ENCODE data around the gene THOC6. TPM values are rescaled to one million over a fixed set of nuclear protein-coding genes. Genes with fewer than 3 reads are reported as not detected.

THOC6 gene
- total RNA-seq, 1 donor from 2014 or later: 17.0 TPM

DNA sequence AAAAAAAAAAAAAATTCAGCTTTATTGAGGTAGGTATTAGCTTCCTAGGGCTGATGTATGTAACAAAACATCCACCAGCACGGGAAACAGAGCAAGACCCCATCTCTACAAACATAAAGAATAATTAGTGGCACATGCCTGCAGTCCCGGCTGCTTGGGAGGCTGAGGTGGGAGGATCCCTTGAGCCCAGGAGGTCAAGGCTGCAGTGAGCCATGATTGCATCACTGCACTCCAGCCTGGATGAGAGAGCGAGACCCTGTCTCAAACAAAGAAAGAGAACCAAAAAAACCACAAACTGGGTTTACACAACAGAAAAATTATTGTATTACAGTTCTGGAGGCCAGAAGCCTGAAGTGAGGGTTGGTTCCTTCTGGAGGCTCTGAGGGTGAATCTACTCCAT, 18.5 kb downstream of the THOC6 start:
- Histone ChIP-seq H3K36me3 (ENCODE audit: control insufficient read depth, insufficient read depth, low read length) (no peaks in the 10 kb centered on the region), H3K27me3 (ENCODE audit: control insufficient read depth, insufficient read depth, low read length) (peaks cover 50% of the 10 kb centered on the region), H3K4me3 (ENCODE audit: low read depth, low read length) (no peak overlapping the region)
- TF ChIP-seq, protein P1, sequence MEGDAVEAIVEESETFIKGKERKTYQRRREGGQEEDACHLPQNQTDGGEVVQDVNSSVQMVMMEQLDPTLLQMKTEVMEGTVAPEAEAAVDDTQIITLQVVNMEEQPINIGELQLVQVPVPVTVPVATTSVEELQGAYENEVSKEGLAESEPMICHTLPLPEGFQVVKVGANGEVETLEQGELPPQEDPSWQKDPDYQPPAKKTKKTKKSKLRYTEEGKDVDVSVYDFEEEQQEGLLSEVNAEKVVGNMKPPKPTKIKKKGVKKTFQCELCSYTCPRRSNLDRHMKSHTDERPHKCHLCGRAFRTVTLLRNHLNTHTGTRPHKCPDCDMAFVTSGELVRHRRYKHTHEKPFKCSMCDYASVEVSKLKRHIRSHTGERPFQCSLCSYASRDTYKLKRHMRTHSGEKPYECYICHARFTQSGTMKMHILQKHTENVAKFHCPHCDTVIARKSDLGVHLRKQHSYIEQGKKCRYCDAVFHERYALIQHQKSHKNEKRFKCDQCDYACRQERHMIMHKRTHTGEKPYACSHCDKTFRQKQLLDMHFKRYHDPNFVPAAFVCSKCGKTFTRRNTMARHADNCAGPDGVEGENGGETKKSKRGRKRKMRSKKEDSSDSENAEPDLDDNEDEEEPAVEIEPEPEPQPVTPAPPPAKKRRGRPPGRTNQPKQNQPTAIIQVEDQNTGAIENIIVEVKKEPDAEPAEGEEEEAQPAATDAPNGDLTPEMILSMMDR (IDR thresholded peaks at IDR 0.05; ENCODE audit: insufficient read depth, low read length, poor library complexity, severe bottlenecking): no peak
- DNase-seq (ENCODE audit: low read depth): no peak

DNA sequence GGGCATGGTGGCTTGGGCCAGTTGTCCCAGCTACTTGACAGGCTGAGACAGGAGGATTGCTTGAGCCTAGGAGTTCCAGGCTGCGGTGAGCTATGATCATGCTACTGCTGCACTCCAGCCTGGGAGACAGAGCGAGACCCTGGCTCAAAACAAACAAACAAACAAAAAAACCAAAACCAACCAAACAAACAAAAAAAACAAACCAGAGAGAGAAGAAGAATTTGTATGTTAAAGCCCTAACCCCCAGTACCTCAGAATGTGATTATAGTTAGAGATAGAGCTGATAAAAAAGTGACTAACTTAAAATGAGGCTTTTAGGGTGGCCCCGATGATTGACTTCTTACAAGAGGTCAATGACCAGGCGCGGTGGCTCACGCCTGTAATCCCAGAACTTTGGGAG, 20.9 kb downstream of the THOC6 start:
- Histone ChIP-seq H3K4me3 (ENCODE audit: low read depth, low read length) (no peak overlapping the region), H3K36me3 (ENCODE audit: control insufficient read depth, insufficient read depth, low read length) (no peaks in the 10 kb centered on the region), H3K27me3 (ENCODE audit: control insufficient read depth, insufficient read depth, low read length) (peaks cover 46% of the 10 kb centered on the region)
- no peak for DNase-seq (ENCODE audit: low read depth)
- TF ChIP-seq, protein P1 (IDR thresholded peaks at IDR 0.05; ENCODE audit: insufficient read depth, low read length, poor library complexity, severe bottlenecking): no peak

DNA sequence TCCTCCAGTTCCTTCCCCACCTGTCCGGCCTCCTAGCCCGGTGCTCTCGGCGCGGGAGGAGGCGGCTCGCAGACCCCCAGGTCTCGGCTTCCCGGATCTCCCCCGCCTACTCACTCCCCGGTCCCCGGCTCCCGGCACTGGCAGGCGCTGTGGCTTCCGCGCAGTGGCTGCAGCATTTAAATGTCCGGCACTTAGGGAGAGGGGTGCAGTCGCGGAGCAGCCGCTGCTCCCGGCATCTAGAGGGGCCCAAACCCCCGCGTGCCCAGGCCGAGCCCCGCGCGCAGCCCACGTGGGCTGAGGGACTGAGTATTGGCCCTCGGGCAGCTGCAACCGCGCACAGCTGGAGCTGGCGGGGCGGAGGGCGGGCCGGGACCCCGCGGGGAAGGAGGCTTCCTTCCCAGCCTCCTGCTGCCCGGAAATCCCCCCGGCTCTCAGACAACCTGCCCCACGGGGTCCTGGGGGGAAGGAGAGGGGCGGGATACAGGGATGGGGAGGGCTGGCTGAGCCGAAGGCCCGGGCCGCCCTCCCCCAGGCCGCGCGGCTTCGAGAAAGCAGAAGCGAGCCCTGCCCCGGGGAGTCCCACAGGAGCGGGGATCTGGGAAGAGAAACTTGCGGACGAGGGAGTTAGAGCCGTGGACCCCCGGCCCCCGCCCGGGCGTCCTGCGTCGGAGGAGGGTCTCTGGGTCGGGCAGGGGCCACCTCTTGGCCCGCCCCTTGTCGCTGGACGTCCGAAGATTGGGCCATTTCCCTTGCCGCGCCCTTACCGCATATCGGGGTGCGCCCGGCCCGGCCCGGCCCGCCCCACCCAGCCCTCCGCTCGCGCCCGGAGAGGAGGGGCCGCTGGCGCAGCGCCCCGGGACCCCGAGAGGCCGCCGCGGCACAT, 22.2 kb downstream of the THOC6 start, which contains the start of gene MMP25:
TSS of gene MMP25 (plus strand) at position 804 of the 883 bp plus-strand sequence. CDS start 357 bp downstream, outside the sequence.
- Histone ChIP-seq H3K4me3 (ENCODE audit: low read depth, low read length) (peak within 1 kb of the TSS; percentile 37), H3K27me3 (ENCODE audit: control insufficient read depth, insufficient read depth, low read length) (peaks cover 49% of the 10 kb centered on the region), H3K36me3 (ENCODE audit: control insufficient read depth, insufficient read depth, low read length) (no peaks in the 10 kb centered on the region)
- DNase-seq (ENCODE audit: low read depth): no peak
- TF ChIP-seq, protein P1 (IDR thresholded peaks at IDR 0.05; ENCODE audit: insufficient read depth, low read length, poor library complexity, severe bottlenecking): no peak

DNA sequence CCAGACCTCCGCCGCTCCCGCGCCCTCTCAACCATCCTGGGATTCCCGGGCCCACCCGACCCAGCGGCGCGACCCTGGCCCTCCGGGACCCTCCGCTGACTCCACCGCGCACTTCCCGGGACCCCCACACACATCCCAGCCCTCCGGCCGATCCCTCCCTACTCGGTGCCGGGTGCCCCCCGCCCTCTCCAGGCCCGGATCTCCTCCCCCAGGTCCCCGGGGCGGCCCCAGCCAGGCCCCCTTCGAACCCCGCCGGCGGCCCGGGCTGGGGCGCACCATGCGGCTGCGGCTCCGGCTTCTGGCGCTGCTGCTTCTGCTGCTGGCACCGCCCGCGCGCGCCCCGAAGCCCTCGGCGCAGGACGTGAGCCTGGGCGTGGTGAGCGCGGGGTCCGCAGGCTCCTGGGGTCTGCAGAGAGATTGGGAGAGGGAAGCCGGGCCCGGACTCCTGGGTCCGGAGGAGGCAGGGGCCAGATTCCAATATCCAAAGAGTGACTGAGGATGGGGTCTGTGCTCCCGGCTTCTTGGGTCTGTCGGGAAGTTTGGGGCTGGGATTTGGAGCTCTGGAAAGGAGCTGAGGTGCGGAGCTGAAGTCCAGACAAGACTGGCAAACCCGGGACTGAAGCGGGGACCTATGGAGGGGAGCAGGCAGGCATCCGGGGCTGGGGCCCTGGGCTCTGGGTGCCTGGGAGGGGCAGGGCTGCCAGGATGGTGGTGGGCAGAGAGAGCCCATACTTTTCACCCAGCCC, 23.0 kb downstream of the THOC6 start:
- Histone ChIP-seq H3K27me3 (ENCODE audit: control insufficient read depth, insufficient read depth, low read length) (peaks cover 46% of the 10 kb centered on the region), H3K4me3 (ENCODE audit: low read depth, low read length) (no peak overlapping the region), H3K36me3 (ENCODE audit: control insufficient read depth, insufficient read depth, low read length) (no peaks in the 10 kb centered on the region)
- DNase-seq (ENCODE audit: low read depth): no peak
- TF ChIP-seq, protein P1 (IDR thresholded peaks at IDR 0.05; ENCODE audit: insufficient read depth, low read length, poor library complexity, severe bottlenecking): no peak

DNA sequence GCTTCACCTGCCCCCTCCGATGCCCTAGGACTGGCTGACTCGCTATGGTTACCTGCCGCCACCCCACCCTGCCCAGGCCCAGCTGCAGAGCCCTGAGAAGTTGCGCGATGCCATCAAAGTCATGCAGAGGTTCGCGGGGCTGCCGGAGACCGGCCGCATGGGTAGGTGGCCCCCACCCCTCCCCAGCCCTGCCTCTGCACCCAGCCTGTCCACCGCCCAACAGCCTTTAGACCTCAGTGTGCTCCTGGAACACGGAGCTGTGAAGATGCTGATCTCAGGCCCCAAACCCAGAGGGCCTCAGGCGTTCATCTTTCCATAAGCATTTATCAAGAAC, 23.5 kb downstream of the THOC6 start:
- Histone ChIP-seq H3K36me3 (ENCODE audit: control insufficient read depth, insufficient read depth, low read length) (no peaks in the 10 kb centered on the region), H3K27me3 (ENCODE audit: control insufficient read depth, insufficient read depth, low read length) (peaks cover 46% of the 10 kb centered on the region), H3K4me3 (ENCODE audit: low read depth, low read length) (no peak overlapping the region)
- DNase-seq (ENCODE audit: low read depth): no peak
- TF ChIP-seq, protein P1 (IDR thresholded peaks at IDR 0.05; ENCODE audit: insufficient read depth, low read length, poor library complexity, severe bottlenecking): no peak

Data from kidney epithelial cell (primary cell).